Measurements from ENCODE around the gene TEKT2. TPM values are rescaled to one million over a fixed set of nuclear protein-coding genes. Genes with fewer than 3 reads are reported as not detected.
A peak's percentile ranks its signal among the peaks of the same experiment; 100 is the strongest.

Gene TEKT2
- total and polyA plus RNA-seq, 9 donors = 0.12 to 22.5 (median 1.4) TPM

- Histone ChIP-seq H3K36me3 (no peaks in the 10 kb centered on the region), H3K27me3 (no peaks in the 10 kb centered on the region), H3K4me3 (peak overlapping the region; percentile 98), H3K27ac (peak overlapping the region; percentile 75 to 84), H3K9me3 (no peaks in the 10 kb centered on the region), H3K4me1 (ENCODE audit: insufficient read depth) (peaks cover 11% of the 10 kb centered on the region)
- intact Hi-C loops (cut with DNase I) = loop anchor here in 1 of 4 donors (5.0 kb wide), 1 partner anchor 206 kb away; the partner anchor contains the start of gene AGO1
- no peak for TF ChIP-seq POLR2A (IDR thresholded peaks at IDR 0.05)
- no peak for TF ChIP-seq CTCF (IDR thresholded peaks at IDR 0.05)
- TF ChIP-seq EP300 (IDR thresholded peaks at IDR 0.05) = no peak
- WGBS, 3 donors = 19 to 26% (median 22%) methylated on average over 7 to 8 of the region's 8 CpGs
- DNase-seq = no peak
These were observed 4.3 kb downstream of the TEKT2 start for GRCh38 chr1:36088265-36088576.

GRCh38 chr1:36088577-36089392 lies 4.9 kb downstream of the TEKT2 start, which contains the start of gene ADPRS:
ADPRS (plus strand) TSS chr1:36088892; CDS start chr1:36088905, 13 bp downstream.
- Histone ChIP-seq H3K27me3 (no peaks in the 10 kb centered on the region), H3K9me3 (no peaks in the 10 kb centered on the region), H3K4me1 (ENCODE audit: insufficient read depth) (peaks cover 11% of the 10 kb centered on the region), H3K27ac (peak within 1 kb of the TSS; percentile 75 to 84), H3K4me3 (peak within 1 kb of the TSS; percentile 98), H3K36me3 (no peaks in the 10 kb centered on the region)
- TF ChIP-seq EP300 (IDR thresholded peaks at IDR 0.05) (no peak), CTCF (IDR thresholded peaks at IDR 0.05) (peak; percentile 99 to 100 (median 99)), POLR2A (IDR thresholded peaks at IDR 0.05) (peak; percentile 92)
- DNase-seq = peak; percentile 85 to 93 (median 87)
- intact Hi-C loops (cut with DNase I) = loop anchor here in 1 of 4 donors (5.0 kb wide), 1 partner anchor 206 kb away; the partner anchor contains the start of gene AGO1
- WGBS, 3 donors = 0 to 1% (median 0%) methylated on average over 62 to 84 of the region's 84 CpGs

GRCh38 chr1:36089393-36090121 lies 5.7 kb downstream of the TEKT2 start:
- TF ChIP-seq POLR2A (IDR thresholded peaks at IDR 0.05) (no peak), CTCF (IDR thresholded peaks at IDR 0.05) (no peak), EP300 (IDR thresholded peaks at IDR 0.05) (no peak)
- Histone ChIP-seq H3K4me1 (ENCODE audit: insufficient read depth) (peaks cover 7% of the 10 kb centered on the region), H3K27me3 (no peaks in the 10 kb centered on the region), H3K27ac (peak overlapping the region; percentile 75 to 84), H3K9me3 (no peaks in the 10 kb centered on the region), H3K4me3 (peak overlapping the region; percentile 98), H3K36me3 (no peaks in the 10 kb centered on the region)
- intact Hi-C loops (cut with DNase I) = loop anchor here in 1 of 4 donors (5.0 to 10.0 kb wide), 2 partner anchors 207 to 325 kb away; partner anchors contain the start of gene AGO1
- DNase-seq = peak in 2 of 5 donors; percentile 40 to 61
- 2 to 3% (median 3%) methylated on average over 32 of the region's 32 CpGs for WGBS, 3 donors

GRCh38 chr1:36091141-36091540 lies 7.2 kb downstream of the TEKT2 start:
- no peak overlapping the region for H3K4me3 ChIP-seq
- no peak overlapping the region for H3K27ac ChIP-seq
- TF ChIP-seq EP300 (IDR thresholded peaks at IDR 0.05) (no peak), CTCF (IDR thresholded peaks at IDR 0.05) (no peak), POLR2A (IDR thresholded peaks at IDR 0.05) (no peak)
- DNase-seq = peak in 1 of 5 donors; percentile 12
- intact Hi-C loops (cut with DNase I) = loop anchor here in 1 of 4 donors (10.0 kb wide), 1 partner anchor 324 kb away; no protein-coding TSS in a partner anchor
- H3K27me3 ChIP-seq = no peaks in the 10 kb centered on the region
- no peaks in the 10 kb centered on the region for H3K36me3 ChIP-seq
- H3K9me3 ChIP-seq = no peaks in the 10 kb centered on the region
- 84 to 90% (median 86%) methylated on average over 4 of the region's 4 CpGs for WGBS, 3 donors
- H3K4me1 ChIP-seq (ENCODE audit: insufficient read depth) = peaks cover 7% of the 10 kb centered on the region
